NCI-H345 treated with DMSO at 0.1 percent for 48 hours (cell line): ENCODE results near the gene TNFSF15.

Source experiments
- DNase-seq: peaks from one replicate; lab custom pipeline; 2025; ENCODE audit not compliant: unreplicated experiment; lab: John Stamatoyannopoulos, UW

The TNFSF15 gene

DNA sequence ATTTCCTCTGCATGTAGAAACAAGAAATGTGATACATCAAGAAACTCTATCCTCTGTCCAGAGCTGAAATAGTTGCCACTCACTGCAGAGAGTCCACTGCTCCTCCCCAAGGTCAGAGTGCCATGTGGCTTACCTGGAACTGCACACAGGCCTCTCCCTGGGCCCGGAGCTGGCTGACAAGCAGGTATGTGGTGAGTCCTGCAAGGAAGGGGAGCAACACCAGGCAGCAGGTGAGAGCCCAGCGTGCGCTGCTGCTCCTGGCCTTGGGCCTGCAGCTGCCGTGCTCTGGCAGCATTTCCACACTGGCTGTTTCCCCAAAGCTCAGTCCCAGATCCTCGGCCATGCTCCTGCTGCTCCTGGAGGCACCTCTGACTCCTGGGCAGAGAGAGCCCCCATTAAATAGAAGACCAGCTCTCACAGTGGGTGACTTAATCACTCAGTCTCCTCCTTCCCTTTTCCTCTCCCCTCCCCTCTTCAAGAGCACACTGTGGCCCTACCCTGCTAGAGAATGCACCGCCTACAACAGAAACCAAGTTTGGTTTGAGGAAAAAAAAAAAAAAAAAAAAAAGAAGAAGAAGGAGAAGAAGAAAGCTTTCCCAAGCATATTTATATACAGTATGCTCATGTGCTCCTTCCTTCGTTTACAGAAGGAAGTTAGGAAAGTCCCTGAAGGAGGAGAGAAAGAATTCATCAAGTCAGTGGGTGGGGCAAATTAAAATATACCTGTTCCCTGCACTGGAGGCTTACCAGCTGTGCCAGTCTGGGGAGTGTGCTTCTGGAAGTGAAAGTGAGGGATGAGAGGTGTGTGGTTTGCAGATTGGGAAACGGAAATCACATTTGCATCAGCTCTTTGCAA, at the start of gene TNFSF15:
Gene TNFSF15, minus strand, starts transcription at position 370 of the 856 bp plus-strand sequence. Its CDS starts 27 bp downstream, at position 343.
- no peak for DNase-seq

DNA sequence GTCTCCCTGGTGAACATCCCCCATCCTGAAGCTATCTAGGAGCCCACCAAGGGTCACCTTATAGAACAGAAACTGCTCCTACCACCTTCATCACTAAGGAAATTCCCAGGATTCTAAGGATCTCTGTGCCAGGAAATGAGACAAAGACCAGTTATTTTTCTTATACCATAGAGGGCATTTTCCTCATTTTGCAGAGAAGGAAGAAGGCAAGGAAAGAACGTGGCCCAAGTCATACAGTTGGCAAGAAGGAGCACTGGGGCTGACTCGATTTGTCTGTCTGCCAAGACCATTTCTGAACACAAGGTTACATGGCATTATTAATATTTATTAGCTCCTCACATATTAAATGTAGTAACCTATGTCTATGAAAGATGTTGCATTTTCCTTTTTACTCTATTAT, 49.6 kb upstream of the TNFSF15 start:
- no peak for DNase-seq

DNA sequence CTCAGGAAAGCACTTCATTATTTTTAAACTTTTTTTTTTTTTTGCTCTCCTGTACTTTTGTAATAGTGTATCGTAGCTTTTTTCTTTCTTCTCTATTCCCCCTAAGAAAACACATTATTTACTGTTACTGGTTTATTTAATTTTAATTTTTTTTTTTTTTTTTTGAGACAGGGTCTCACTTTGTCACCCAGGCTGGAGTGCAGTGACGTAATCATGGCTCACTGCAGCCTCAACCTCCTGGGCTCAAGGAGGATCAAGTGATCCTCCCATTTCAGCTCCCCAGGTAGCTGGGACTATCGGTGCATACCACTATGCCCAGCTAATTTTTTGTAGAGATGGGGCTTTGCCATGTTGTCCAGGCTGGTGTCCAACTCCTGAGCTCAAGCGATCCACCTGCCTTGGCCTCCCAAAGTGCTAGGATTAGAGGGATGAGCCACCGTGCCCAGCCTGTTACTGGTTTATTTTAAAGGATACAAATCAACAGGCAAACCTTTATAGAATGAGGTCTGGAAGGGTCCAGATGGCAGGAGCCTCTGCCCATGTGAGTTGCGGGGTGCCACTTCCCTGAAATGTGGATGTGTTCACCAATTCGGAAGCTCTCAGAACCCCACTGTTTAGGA, 49.0 kb upstream of the TNFSF15 start:
- no peak for DNase-seq

DNA sequence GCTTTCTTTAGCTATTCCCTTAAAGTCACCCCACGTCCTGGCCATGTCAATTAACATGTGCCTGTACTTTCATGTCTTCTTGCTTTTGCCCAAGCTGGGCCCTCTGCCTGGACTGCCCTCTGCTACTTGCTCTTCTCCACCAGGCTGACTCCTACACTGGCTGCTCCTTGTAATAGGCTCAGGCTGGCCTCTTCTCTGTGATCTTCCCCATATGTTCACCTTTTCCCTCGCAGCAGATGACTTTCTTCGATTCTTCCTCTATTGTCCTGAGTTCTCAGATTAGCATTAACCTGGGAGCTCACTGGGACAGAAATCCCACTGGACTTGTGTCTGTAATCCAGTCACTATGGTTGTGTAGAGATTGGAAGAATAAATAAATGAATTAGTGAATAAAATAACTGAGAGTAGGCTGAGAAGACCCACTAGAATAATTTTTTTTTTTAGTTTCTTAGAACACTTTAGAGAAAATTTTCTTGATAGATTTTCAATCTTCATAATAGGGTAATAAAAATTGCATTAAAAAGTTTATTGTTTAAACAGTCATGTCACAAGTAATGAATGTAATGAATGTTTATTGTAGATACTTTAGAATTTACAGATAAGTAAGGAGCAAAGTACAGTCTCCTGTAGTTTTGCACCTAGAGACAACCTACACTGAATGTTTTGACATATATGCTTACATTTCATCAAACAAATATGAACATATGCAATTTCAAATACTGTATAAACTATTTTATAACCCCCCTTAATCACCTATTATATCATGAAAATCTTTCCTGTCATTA, 47.4 kb upstream of the TNFSF15 start:
- DNase-seq = no peak

DNA sequence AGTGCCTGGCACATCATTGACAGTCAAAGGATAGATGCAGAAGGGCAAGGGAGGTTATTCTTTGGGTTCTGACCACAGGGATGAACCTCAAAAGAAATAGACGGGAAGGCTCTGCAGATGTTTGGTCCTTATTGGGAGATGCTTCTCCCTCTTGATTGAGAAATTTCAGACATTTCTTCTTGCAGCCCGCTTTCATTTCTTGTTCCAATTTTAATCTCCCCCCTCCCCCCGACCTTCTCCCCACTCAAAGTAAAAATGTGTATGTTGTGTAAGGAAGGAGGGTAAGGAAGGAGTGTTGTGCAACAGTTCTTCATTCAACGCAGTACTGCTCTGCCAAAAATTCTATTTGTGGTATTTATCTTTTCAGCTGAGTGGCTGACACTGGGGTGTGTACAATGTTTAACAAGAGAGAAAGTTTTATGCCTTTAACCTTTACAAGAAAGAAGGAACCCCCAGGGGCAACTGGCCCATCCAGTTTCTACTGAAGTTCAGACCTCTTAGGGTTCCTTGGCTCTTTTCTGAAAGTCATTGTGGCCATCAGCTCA, 46.3 kb upstream of the TNFSF15 start:
- DNase-seq = no peak

DNA sequence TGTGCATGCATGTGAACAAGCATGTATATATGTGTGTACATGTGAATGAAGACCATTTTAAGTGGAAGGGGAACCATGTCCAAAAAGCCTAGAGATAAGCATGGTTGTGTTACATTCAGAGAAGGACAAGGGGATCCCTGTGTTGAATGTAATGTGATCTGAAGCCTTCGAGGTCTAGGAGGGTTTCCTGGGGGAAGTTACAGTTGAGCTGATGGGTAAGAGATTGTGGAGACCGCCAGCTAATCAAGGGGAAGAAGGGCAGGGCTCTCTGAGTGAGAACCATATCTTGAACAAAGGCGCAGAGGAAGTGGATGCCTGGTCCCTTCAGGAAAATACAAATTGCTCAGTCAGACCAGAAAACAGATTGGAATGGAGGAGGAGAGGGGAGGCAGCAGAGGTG, 45.5 kb upstream of the TNFSF15 start:
- DNase-seq = no peak

DNA sequence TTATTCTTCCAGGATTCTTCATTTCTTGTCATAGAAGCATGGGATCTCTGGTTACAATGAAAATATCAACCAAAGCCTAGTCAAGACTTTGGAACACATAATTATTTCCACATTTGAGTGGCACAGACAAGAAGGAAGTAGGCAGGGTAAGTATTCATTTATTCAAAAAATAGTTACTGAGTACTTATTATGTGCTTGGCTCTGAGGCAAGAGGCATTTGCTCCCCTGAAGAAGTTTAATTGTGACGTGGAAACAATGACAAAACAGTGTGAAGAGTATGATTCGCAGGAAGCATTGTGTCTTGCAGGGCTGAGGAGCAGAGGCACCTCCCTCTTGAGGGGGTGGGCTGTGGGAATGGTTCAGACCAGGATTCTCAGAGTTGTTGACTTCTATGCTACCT, 45.0 kb upstream of the TNFSF15 start:
- no peak for DNase-seq

DNA sequence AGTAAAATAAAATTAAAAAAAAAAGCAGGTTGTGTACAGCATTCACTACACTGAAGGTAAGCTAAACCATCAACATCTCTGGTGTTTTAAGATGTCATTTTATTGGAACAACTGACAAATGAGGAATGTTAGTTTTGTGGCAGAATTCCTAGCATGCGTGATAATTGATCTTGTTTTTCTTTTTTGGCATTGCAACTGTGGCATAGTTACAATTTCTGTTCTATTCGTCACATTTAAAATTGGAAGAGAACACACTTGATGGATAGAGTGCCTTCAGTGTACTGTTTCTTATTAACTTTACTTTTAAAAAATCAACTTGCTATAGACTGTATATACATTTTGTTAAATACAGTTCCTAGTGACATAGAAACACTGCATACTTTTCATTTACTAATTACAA, 43.6 kb upstream of the TNFSF15 start:
- DNase-seq = no peak

DNA sequence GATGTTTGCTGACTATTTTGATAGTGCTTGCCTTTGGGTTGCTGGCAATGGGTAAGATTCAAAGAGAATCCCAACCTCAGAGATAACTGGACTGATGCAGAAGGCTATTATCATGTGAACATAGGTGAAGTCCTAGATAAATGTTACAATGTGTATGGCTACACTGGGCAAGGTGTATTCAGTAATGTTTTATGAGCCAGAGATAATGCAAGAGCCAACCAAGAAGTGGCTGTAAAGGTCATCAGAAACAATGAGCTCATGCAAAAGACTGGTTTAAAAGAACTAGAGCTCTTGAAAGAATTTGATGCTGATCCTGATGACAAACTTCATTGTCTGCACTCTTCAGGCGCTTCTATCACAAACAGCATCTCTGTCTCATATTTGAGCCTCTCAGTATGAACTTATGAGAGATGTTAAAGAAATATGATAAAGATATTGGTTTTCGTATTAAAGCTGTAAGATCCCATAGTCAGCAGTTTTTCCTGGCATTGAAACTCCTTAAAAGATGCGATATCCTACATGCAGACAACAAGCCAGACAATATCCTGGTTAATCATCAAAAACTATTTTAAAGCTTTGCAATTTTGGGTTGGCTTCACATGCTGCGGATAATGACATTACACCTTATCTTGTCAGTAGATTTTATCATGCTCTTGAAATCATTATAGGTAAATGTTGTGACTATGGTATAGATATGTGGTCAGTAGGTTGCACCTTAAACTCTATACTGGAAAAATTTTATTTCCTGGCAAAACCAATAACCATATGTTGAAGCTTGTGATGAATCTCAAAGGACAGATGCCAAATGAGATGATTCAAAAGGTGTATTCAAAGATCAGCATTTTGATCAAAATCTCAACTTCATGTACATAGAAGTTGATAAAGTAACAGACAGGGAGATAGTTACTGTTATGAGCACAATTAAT, 41.9 kb upstream of the TNFSF15 start:
- DNase-seq = no peak

DNA sequence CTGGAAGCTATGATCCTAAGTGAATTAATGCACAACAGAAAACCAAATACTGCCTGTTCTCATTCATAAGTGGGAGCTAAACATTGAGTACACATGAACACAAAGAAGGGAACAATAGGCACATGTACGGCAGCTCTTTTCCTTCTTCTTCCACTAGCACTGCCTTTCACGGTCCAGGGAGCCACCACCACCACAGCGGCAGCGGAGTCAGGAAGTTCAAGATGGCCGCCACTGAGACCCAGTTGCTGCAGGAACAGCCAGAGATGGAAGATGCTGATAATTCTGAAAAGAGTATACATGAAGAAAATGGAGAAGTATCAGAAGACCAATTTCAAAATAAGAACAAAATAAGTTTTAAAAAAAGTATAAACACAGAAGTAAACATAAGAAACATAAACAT, 39.5 kb upstream of the TNFSF15 start:
- no peak for DNase-seq

DNA sequence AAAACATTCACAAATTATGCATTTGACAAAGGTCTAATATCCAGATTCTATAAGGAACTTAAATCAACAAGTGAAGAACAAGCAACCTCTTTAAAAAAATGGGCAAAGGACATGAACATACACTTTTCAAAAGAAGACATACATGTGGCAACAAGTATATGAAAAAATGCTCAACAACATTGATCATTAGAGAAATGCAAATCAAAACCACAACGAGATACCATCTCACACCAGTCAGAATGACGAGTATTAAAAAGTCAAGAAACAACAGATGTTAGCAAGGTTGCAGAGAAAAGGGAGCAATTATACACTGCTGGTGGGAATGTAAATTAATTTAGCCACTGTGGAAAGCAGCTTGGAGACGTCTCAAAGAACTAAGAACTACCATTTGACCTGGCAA, 38.9 kb upstream of the TNFSF15 start:
- no peak for DNase-seq

DNA sequence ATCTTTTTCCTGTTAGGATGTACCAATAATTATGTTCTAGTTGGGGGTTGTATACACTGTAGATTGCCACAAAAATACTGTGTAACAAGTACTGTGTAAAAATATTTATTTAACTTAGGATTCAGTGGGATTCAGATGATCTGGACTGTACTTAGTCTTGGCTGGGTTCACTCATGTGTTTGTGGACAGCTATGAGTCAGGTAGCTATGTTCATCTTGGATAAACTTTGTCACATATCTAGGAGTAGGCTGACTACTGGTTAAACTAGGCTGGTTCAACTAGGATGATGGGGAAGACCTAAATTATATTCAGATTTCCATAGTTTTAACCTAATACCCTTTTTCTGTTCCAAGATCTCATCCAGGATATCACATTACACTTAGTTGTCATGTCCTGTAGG, 32.1 kb upstream of the TNFSF15 start:
- DNase-seq = no peak

DNA sequence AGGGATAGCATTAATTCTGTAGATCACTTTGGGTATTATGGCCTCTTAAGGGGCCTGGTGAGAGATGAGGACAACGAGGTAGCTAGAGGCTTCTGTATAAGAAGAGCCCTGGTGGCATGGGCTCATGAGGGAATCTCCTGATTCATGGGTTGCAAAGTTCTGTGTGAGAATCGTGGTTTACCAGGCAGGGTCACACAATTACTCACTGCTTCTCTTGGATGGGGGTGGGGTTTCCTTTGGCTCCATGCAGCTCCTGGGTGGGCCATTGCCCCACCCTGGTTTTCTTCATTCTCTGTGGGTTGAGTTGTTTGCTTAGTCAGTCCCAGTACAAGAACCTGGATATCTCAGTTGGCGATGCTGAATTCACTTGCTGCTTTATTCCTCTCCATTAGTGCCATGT, 30.9 kb upstream of the TNFSF15 start:
- DNase-seq = no peak

DNA sequence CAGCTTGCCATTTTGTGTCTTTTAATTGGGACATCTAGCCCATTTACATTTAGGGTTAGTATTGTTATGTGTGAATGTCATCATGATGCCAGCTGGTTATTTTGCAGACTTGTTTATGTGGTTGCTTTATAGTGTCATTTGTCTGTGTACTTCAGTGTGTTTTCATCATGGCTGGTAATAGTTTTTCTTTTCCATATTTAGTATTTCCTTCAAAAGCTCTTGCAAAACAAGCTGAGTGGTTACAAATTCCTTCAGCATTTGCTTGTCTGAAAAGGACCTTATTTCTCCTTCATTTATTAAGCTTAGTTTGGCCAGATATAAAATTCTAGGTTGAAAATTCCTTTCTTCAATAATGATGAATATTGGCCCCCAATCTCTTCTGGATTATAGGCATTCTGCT, 28.5 kb upstream of the TNFSF15 start:
- no peak for DNase-seq

DNA sequence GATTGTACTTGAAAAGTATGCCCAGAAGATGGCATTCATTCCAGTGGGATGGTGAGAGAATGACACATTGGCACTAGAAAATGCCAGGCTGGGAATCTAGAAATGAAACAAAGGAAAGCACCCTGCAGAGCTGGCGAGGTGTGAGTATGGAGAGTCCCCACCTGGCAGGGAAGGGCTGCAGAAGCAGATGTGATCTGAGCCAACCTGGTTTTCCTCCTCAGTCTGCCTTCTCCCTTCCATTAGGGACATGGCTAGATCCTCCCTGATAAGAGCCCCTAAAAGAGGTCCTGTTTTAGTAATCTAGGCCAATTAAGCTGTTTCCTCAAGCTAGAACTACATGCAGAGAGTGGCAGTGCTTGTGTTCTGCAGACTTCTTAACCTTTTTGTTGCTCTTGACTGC, 24.7 kb upstream of the TNFSF15 start:
- peak; percentile 55 for DNase-seq

DNA sequence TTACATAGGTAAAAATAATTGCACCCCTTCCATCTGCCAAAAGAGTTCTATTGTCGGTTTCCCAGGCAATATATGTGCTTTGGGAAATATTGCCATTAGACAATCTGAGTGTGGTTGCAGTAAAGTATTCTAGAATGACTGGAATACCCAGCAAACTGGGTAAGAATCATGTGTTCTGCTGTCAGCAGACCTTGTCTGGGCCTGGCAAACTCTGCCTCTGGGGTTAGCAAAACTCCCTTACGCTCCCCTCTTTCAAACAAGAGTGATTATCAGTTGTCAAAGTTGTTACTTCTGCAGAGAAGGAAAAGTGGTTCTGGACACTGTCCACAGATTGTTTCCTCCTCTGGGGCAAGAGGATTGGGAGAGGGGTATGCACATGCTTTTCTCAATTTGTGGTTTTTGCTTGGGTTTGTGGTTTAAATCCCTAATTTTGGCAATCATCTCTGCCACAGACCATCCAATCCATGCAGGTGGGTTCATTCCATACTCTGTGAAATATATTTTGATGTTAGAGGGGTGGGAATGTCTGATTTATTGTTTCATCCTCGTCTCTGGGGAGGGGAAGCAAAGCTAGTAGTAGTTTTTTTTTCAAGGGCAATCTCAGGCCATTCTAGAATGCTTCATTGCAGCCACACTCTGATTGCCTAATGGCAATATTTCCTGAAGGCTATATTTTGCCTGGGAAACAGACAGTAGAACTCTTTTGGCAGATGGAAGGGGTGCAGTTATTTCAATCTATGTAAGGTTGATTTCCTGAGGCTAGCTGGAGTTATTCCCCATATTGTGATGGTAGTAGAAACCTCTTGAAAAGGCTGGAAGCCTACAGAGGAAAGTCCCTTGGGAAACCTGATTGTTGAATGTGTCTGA, 24.0 kb upstream of the TNFSF15 start:
- no peak for DNase-seq

DNA sequence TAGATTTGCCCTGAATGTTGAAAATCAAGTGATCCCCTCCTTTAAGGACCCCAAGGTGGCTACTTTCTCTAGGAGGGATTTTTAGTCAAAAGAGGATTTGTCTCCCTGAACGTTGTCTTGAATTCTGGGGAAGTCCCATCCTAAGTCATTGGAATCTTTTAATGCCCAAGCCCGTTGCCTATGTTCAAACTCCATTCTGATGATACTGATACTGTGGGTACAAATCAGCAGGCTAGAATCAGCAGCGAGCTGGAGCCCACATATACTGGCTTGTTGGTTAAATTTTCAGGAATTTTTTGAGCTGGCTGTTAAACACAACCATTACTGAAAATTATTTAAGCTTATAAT, 22.4 kb upstream of the TNFSF15 start:
- DNase-seq = no peak

DNA sequence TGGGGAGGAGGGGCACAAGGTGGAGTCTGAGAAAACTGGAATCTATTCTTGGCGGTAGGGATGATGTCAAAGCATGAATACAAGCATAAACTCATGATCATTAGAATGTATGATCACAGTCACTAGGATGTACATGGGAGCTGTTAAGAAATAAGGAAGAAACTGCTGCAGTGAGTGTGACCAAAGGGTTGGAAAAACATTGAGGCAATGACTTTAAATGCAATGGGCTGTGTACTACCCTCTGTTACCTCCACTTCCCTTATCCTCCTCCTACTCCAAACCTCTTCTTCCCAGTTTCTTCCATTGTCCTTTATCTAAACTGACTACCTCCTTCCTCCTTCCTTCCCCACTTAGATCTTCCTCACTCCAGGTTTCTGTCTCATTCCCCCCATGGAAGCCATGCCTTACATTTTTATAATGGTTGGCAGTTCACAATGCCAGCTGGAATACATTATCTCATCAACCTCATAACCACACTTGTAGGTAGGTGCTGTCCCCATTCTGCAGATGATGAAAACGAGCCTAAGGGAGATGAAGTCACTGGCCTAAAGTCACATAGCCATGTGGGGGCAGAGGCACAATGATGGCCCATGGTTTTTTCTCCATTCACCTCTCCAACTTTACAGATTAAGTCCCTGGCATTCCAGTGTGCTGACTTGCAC, 21.9 kb upstream of the TNFSF15 start:
- no peak for DNase-seq

DNA sequence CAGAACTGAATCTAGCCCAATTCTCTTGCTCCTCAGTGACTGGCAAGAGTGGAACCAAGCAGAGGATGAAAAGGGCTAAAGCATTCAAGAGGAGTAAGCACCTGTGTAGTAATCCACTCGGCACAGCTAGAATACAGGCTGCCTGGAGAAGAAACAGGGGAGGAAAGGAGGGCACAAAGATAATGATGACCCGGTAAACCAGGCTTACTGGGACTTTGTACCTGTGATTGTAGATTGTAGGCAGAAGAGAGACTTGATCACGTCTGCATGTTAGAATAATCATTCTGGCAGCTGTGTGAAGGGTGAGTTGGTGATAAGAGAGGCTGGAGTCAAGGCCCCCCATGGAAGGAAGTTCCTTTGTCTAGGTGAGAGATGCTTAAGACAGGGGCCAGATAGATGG, 20.6 kb upstream of the TNFSF15 start:
- DNase-seq = no peak
